H1 (cell line): Measurements from ENCODE around the gene OR4K13. TPM values are rescaled to one million over a fixed set of nuclear protein-coding genes. Genes with fewer than 3 reads are reported as not detected.

Experiments
- CTCF ChIA-PET: fragments of 300-600 bp; sonication (Branson Sonifier 250); formaldehyde crosslinking; loops from one replicate; lab custom pipeline; 2021; ENCODE audit not compliant: partially characterized antibody; lab: Charles Lee
- POLR2A ChIA-PET: fragments of 300-600 bp; sonication (Branson Sonifier 250); formaldehyde crosslinking; loops from one replicate; lab custom pipeline; 2021; ENCODE audit warnings: inconsistent platforms; ENCODE audit not compliant: partially characterized antibody; lab: Charles Lee
- DNase-seq, 2 experiments: peaks; one replicate each; pipeline versions ENCODE4 v3.0.0 to v3.0.0-alpha.2; 2010 to 2022; ENCODE audit warnings: low spot score in 2 of 2, low read depth in 1 of 2, mixed read lengths in 1 of 2
- FAIRE-seq: peaks from 2 replicates; lab custom pipeline; 2011; peaks lifted over from hg19 to GRCh38; lab: Jason Lieb, UNC
- H2AFZ ChIP-seq: 2 replicates; pipeline ENCODE4 v1.8.1; 2012; ENCODE audit warnings: low read length, inconsistent platforms
- H2AK5ac ChIP-seq: 2 replicates; pipeline ENCODE4 v1.6.1; 2013; ENCODE audit warnings: low read depth, low read length
- H2BK120ac ChIP-seq: replicated peaks from 2 replicates; pipeline ENCODE3; 2013; ENCODE audit warnings: low read depth, low read length, inconsistent platforms
- H2BK12ac ChIP-seq: 2 replicates; pipeline ENCODE4 v1.6.1; 2013; ENCODE audit warnings: low read depth, low read length
- H2BK15ac ChIP-seq: 2 replicates; pipeline ENCODE4 v1.6.1; 2013; ENCODE audit warnings: low read length
- H2BK20ac ChIP-seq: 2 replicates; pipeline ENCODE4 v1.6.1; 2013; ENCODE audit warnings: low read length
- H2BK5ac ChIP-seq: 2 replicates; pipeline ENCODE4 v1.6.1; 2013; ENCODE audit warnings: low read depth, low read length
- H3K14ac ChIP-seq: 2 replicates; pipeline ENCODE4 v1.6.1; 2013; ENCODE audit warnings: inconsistent platforms; ENCODE audit not compliant: insufficient read length
- H3K18ac ChIP-seq: 2 replicates; pipeline ENCODE4 v1.6.1; 2013; ENCODE audit warnings: low read length; ENCODE audit errors: extremely low read depth
- H3K23ac ChIP-seq: 2 replicates; pipeline ENCODE4 v1.6.1; 2013; ENCODE audit warnings: inconsistent platforms; ENCODE audit not compliant: insufficient read length
- H3K23me2 ChIP-seq: 2 replicates; pipeline ENCODE4 v1.6.1; 2013; ENCODE audit warnings: low read depth, low read length
- H3K27ac ChIP-seq: 2 replicates; pipeline ENCODE4 v1.6.1; 2011; ENCODE audit warnings: low read depth, low read length, inconsistent platforms
- H3K27me3 ChIP-seq, 4 experiments: replicated peaks in 1 of 4; 1 replicate in 1 of 4; 2 replicates in 3 of 4; pipeline versions ENCODE4 v1.6.1 to v1.8.1; 2011 to 2013; ENCODE audit warnings: low read length in 3 of 4, mild to moderate bottlenecking in 3 of 4, inconsistent platforms in 2 of 4, mixed read lengths in 2 of 4, moderate library complexity in 1 of 4; ENCODE audit not compliant: control insufficient read depth in 3 of 4, insufficient read depth in 3 of 4; ENCODE audit errors: extremely low read depth in 1 of 4
- H3K36me3 ChIP-seq, 4 experiments: 2 replicates each; pipeline versions ENCODE4 v1.6.1 to v1.8.1; 2011 to 2013; ENCODE audit warnings: mild to moderate bottlenecking in 4 of 4, low read length in 3 of 4, moderate library complexity in 2 of 4, control low read depth in 1 of 4, inconsistent platforms in 1 of 4; ENCODE audit not compliant: insufficient read depth in 4 of 4, control insufficient read depth in 2 of 4
- H3K4ac ChIP-seq: replicated peaks from 2 replicates; pipeline ENCODE3; 2013; ENCODE audit warnings: low read length, low read depth, mixed read lengths, inconsistent platforms; ENCODE audit not compliant: insufficient read length
- H3K4me1 ChIP-seq, 4 experiments: replicated peaks in 1 of 4; 1 replicate in 1 of 4; 2 replicates in 3 of 4; pipeline versions ENCODE4 v1.6.1 to v1.8.1; 2011 to 2013; ENCODE audit warnings: low read length in 3 of 4, inconsistent platforms in 2 of 4, mixed read lengths in 1 of 4; ENCODE audit not compliant: insufficient read depth in 4 of 4, control insufficient read depth in 3 of 4
- H3K4me2 ChIP-seq, 2 experiments: 2 replicates each; pipeline versions ENCODE4 v1.6.1 to v1.8.1; 2011 to 2013; ENCODE audit warnings: low read depth in 2 of 2, low read length in 2 of 2, control low read depth in 1 of 2, inconsistent platforms in 1 of 2, mild to moderate bottlenecking in 1 of 2; ENCODE audit not compliant: insufficient read depth in 1 of 2
- H3K4me3 ChIP-seq, 4 experiments: fragments of 200-600, 300-600 bp in 1 of 4; sonication (generic), shearing (Covaris generic), sonication (Bioruptor Twin) in 1 of 4; 2 replicates each; pipeline versions ENCODE4 v1.5.1 to v1.8.1; 2011 to 2016; ENCODE audit warnings: low read length in 4 of 4, low read depth in 3 of 4, control low read depth in 2 of 4, inconsistent platforms in 2 of 4, mild to moderate bottlenecking in 2 of 4, mixed read lengths in 1 of 4, moderate library complexity in 1 of 4; ENCODE audit not compliant: insufficient read depth in 2 of 4; ENCODE audit errors: extremely low read depth in 1 of 4
- H3K56ac ChIP-seq: replicated peaks from 2 replicates; pipeline ENCODE3; 2013; ENCODE audit warnings: low read depth, mild to moderate bottlenecking, mixed read lengths, low read length, inconsistent platforms; ENCODE audit not compliant: insufficient read length
- H3K79me1 ChIP-seq: 2 replicates; pipeline ENCODE4 v1.6.1; 2013; ENCODE audit warnings: low read depth, low read length, control low read depth
- H3K79me2 ChIP-seq, 2 experiments: 2 replicates each; pipeline versions ENCODE4 v1.6.1 to v1.8.1; 2012 to 2013; ENCODE audit warnings: low read length in 2 of 2, mild to moderate bottlenecking in 2 of 2, inconsistent platforms in 1 of 2; ENCODE audit not compliant: insufficient read depth in 2 of 2, control insufficient read depth in 1 of 2
- H3K9ac ChIP-seq, 4 experiments: replicated peaks in 1 of 4; 1 replicate in 1 of 4; 2 replicates in 3 of 4; pipeline versions ENCODE4 v1.6.1 to v1.8.1; 2011 to 2013; ENCODE audit warnings: low read depth in 3 of 4, low read length in 3 of 4, control low read depth in 2 of 4, mild to moderate bottlenecking in 2 of 4, moderate library complexity in 2 of 4, inconsistent platforms in 1 of 4; ENCODE audit errors: extremely low read depth in 1 of 4
- H3K9me3 ChIP-seq, 2 experiments: 2 replicates each; pipeline versions ENCODE4 v1.6.1 to v1.8.1; 2012 to 2013; ENCODE audit warnings: mild to moderate bottlenecking in 2 of 2, moderate library complexity in 2 of 2, control low read depth in 1 of 2, inconsistent platforms in 1 of 2, low read depth in 1 of 2, low read length in 1 of 2, mixed read lengths in 1 of 2; ENCODE audit not compliant: insufficient read depth in 2 of 2
- H4K20me1 ChIP-seq, 2 experiments: replicated peaks in 1 of 2; 2 replicates each; pipeline versions ENCODE3 to v1.8.1; 2011 to 2013; ENCODE audit warnings: inconsistent platforms in 2 of 2, low read length in 2 of 2, mild to moderate bottlenecking in 1 of 2; ENCODE audit not compliant: insufficient read depth in 2 of 2, control insufficient read depth in 1 of 2
- H4K5ac ChIP-seq: 2 replicates; pipeline ENCODE4 v1.6.1; 2013; ENCODE audit warnings: low read length, low read depth, mixed read lengths, inconsistent platforms; ENCODE audit not compliant: insufficient read length
- H4K8ac ChIP-seq: 2 replicates; pipeline ENCODE4 v1.8.0; 2013; ENCODE audit warnings: mild to moderate bottlenecking, moderate library complexity, low read length, inconsistent platforms; ENCODE audit not compliant: insufficient read depth; ENCODE audit errors: extremely low read depth
- H4K91ac ChIP-seq: replicated peaks from 2 replicates; pipeline ENCODE3; 2013; ENCODE audit warnings: low read length, mixed read lengths, inconsistent platforms; ENCODE audit not compliant: insufficient read length
- ATF3 ChIP-seq: IDR thresholded peaks from 2 replicates; pipeline ENCODE4 v1.6.1; 2011; ENCODE audit warnings: low read depth, mild to moderate bottlenecking, low read length; ENCODE audit not compliant: insufficient read depth
- CBX8 ChIP-seq: fragments of 300-800, 300-1000 bp; sonication (generic); IDR thresholded peaks from 2 replicates; pipeline ENCODE4 v1.7.1; 2016; ENCODE audit warnings: low read depth, low read length, borderline replicate concordance
- E2F6 ChIP-seq: IDR thresholded peaks from 2 replicates; pipeline ENCODE4 v1.6.1; 2012; ENCODE audit warnings: inconsistent platforms
- EP300 ChIP-seq, 2 experiments: IDR thresholded peaks; 1 replicate in 1 of 2; 2 replicates in 1 of 2; pipeline ENCODE4 v1.6.1; 2011 to 2012; ENCODE audit warnings: low read depth in 2 of 2, low read length in 2 of 2, mild to moderate bottlenecking in 2 of 2, borderline replicate concordance in 1 of 2, inconsistent platforms in 1 of 2, moderate library complexity in 1 of 2
- PHF8 ChIP-seq: fragments of 200-600 bp; sonication (generic); conservative IDR thresholded peaks from 2 replicates; pipeline ENCODE4 v1.7.1; 2012; ENCODE audit warnings: low read depth, mild to moderate bottlenecking, inconsistent platforms, low read length, moderate library complexity
- POU5F1 ChIP-seq: IDR thresholded peaks from 2 replicates; pipeline ENCODE4 v1.6.1; 2011; ENCODE audit warnings: low read depth, mild to moderate bottlenecking, low read length, moderate library complexity
- RBBP5 ChIP-seq: IDR thresholded peaks from 2 replicates; pipeline ENCODE4 v1.7.1; 2012; ENCODE audit warnings: low read depth, mild to moderate bottlenecking, inconsistent platforms, low read length, moderate library complexity, borderline replicate concordance
- RXRA ChIP-seq: IDR thresholded peaks from 2 replicates; pipeline ENCODE4 v1.6.1; 2011; ENCODE audit warnings: low read depth, mild to moderate bottlenecking, low read length, moderate library complexity; ENCODE audit not compliant: insufficient read depth
- SRF ChIP-seq: IDR thresholded peaks from 2 replicates; pipeline ENCODE4 v1.6.1; 2011; ENCODE audit warnings: mild to moderate bottlenecking, low read depth, low read length, moderate library complexity
- SUZ12 ChIP-seq: fragments of 200-600 bp; sonication (generic); IDR thresholded peaks from 2 replicates; pipeline ENCODE4 v1.6.1; 2012; ENCODE audit warnings: mild to moderate bottlenecking, inconsistent platforms, low read length, moderate library complexity, mixed read lengths
- WGBS, 2 experiments: shearing (Covaris generic) in 1 of 2; methylation state at CpG; one replicate each; pipeline versions ENCODE4 v1.1.6 to v1.1.7; 2013 to 2015; ENCODE audit warnings: low lambda C conversion rate in 2 of 2, mixed read lengths in 2 of 2, inconsistent platforms in 1 of 2, low coverage in 1 of 2, missing lambda C conversion rate in 1 of 2; ENCODE audit not compliant: insufficient replicate concordance in 2 of 2, insufficient coverage in 1 of 2, insufficient read length in 1 of 2; ENCODE audit errors: extremely low coverage in 1 of 2, missing lambda C conversion rate in 1 of 2; 5-methylcytosine and 5-hydroxymethylcytosine counted together
- long read RNA-seq, 2 experiments: library from RNA in 1 of 2; library from capped mRNA in 1 of 2; stranded (forward); transcript quantifications; one replicate each; pipeline ENCODE4 v2.0.0, GENCODE V29; 2021; ENCODE audit warnings: inconsistent platforms in 1 of 2
- polyA minus RNA-seq, 3 experiments: library from RNA; depleted of rRNA, polyadenylated mRNA; stranded (reverse); fragments of >200 nt; gene quantifications; 1 replicate in 2 of 3; 2 replicates in 1 of 3; pipeline ENCODE4 v1.2.3, GENCODE V29; 2011
- polyA plus RNA-seq, 7 experiments: library from polyadenylated mRNA; depleted of rRNA in 3 of 7; stranded (reverse) in 5 of 7; unstranded in 2 of 7; fragments of >200 nt in 5 of 7; fragments of 200-250 nt in 2 of 7; gene quantifications; 1 replicate in 5 of 7; 2 replicates in 1 of 7; 4 replicates in 1 of 7; pipeline versions ENCODE4 v1.2.1 to v1.2.3, GENCODE V29; 2011 to 2013; ENCODE audit warnings: missing spikeins in 2 of 7, mixed read lengths in 2 of 7
- total RNA-seq: library from RNA; stranded (reverse); fragmentation: NEBNext Ultra II Directional; extraction: Animal tissue kit (Norgen Biotek cat#: 25700); gene quantifications from 2 replicates; pipeline ENCODE4 v1.2.1, GENCODE V29; 2021

Gene OR4K13
- total RNA-seq = not detected in 2 replicates
- not detected in 2 replicates for polyA plus RNA-seq (2011; rRNA removed)
- polyA plus RNA-seq (2011; cell fraction: cytosol; rRNA removed) = not detected
- not detected for polyA plus RNA-seq (2011; cell fraction: nucleus; rRNA removed)
- polyA plus RNA-seq (2012, experiment 1 of 2) = not detected in 4 replicates
- polyA plus RNA-seq (2012, experiment 2 of 2) = not detected
- not detected for polyA plus RNA-seq (2013, experiment 1 of 2)
- not detected for polyA plus RNA-seq (2013, experiment 2 of 2)
- polyA minus RNA-seq (2011; rRNA and poly(A)+ RNA removed) = not detected in 2 replicates
- polyA minus RNA-seq (2011; cell fraction: cytosol; rRNA and poly(A)+ RNA removed) = not detected
- not detected for polyA minus RNA-seq (2011; cell fraction: nucleus; rRNA and poly(A)+ RNA removed)
- long read RNA-seq, experiment 1 = 0 reads
- long read RNA-seq, experiment 2 = 0 reads

GRCh38 chr14:20035938-20036337 lies at the start of gene OR4K13:
Gene OR4K13, minus strand, starts transcription at chr14:20036038. Its CDS starts 1,280 bp downstream, at chr14:20034758.
- Histone ChIP-seq H3K56ac (no peak within 1 kb of the TSS), H4K20me1 (no peaks in the 10 kb centered on the region), H2BK5ac (no peak within 1 kb of the TSS), H3K4me2 (no peak within 1 kb of the TSS), H3K14ac (no peak within 1 kb of the TSS), H4K91ac (no peak within 1 kb of the TSS), H2BK12ac (no peak within 1 kb of the TSS), H2BK15ac (no peak within 1 kb of the TSS), H2AK5ac (no peak within 1 kb of the TSS), H3K23ac (no peak within 1 kb of the TSS), H3K4me1 (no peaks in the 10 kb centered on the region), H3K27ac (no peak within 1 kb of the TSS), H3K36me3 (no peaks in the 10 kb centered on the region; a peak in 1 of 8 replicates), H3K9ac (no peak within 1 kb of the TSS), H3K27me3 (no peaks in the 10 kb centered on the region), H2AFZ (no peak within 1 kb of the TSS), H3K18ac (no peak within 1 kb of the TSS), H3K4ac (no peak within 1 kb of the TSS), H3K9me3 (peaks cover 33 to 41% of the 10 kb centered on the region in 2 experiments), H2BK20ac (no peak within 1 kb of the TSS), H3K4me3 (no peak within 1 kb of the TSS), H3K79me2 (no peaks in the 10 kb centered on the region), H4K5ac (no peak within 1 kb of the TSS), H4K8ac (no peak within 1 kb of the TSS), H3K23me2 (no peaks in the 10 kb centered on the region), H2BK120ac (no peak within 1 kb of the TSS), H3K79me1 (no peaks in the 10 kb centered on the region)
- DNase-seq (no peak), FAIRE-seq (no peak)
- WGBS, 2 experiments = 89% methylated on average over 4 of the region's 4 CpGs; no CpG with 5 or more reads in 1 of the 2 experiments
- CTCF ChIA-PET = no interaction called here
- TF ChIP-seq SRF (no peak), RBBP5 (no peak), SUZ12 (no peak), EP300 (IDR thresholded peaks at IDR 0.05; ENCODE audit: borderline replicate concordance in 1 of 2, low read depth in 2 of 2, low read length in 2 of 2) (no peak), CBX8 (no peak), E2F6 (no peak), PHF8 (no peak), POU5F1 (no peak), RXRA (no peak), ATF3 (no peak)
- POLR2A ChIA-PET = no interaction called here
